Globus pallidus (tissue), 1 donor: ENCODE measurements around the gene RSAD2.
"Not testable (repeated sequence)": the region's sequence is repeated elsewhere in the genome, so short reads cannot be mapped to it uniquely, and the experiment has no call there.

Source experiments
- DNase-seq: peaks from one replicate; pipeline ENCODE4 v3.0.0-alpha.2; 2015; ENCODE audit warnings: low spot score

RSAD2 gene

GRCh38 chr2:6926071-6926732 is 48.6 kb downstream of the RSAD2 start:
- DNase-seq, result no peak

- DNase-seq, result no peak
Observed at GRCh38 chr2:6927186-6927585, 49.6 kb downstream of the RSAD2 start.

GRCh38 chr2:6927753-6928152 is 50.2 kb downstream of the RSAD2 start:
- no peak for DNase-seq

- no peak for DNase-seq
Observed at GRCh38 chr2:6928452-6928851, 50.9 kb downstream of the RSAD2 start.

GRCh38 chr2:6929196-6929819 is 51.7 kb downstream of the RSAD2 start:
- no peak for DNase-seq

- DNase-seq, result no peak
Observed at GRCh38 chr2:6930923-6931647, 53.5 kb downstream of the RSAD2 start.

- no peak for DNase-seq
Observed at GRCh38 chr2:6931753-6932152, 54.2 kb downstream of the RSAD2 start.

GRCh38 chr2:6932206-6932605 is 54.6 kb downstream of the RSAD2 start:
- DNase-seq, result no peak

GRCh38 chr2:6932828-6933227 is 55.3 kb downstream of the RSAD2 start:
- peak; percentile 80 for DNase-seq

- no peak for DNase-seq
Observed at GRCh38 chr2:6933911-6934310, 56.3 kb downstream of the RSAD2 start.

GRCh38 chr2:6934345-6934744 is 56.8 kb downstream of the RSAD2 start:
- DNase-seq, result no peak

GRCh38 chr2:6934758-6935651 is 57.4 kb downstream of the RSAD2 start:
- peak; percentile 79 for DNase-seq

GRCh38 chr2:6935652-6936020 is 58.1 kb downstream of the RSAD2 start:
- not testable (repeated sequence) for DNase-seq

GRCh38 chr2:6937157-6937556 is 59.6 kb downstream of the RSAD2 start:
- no peak for DNase-seq

GRCh38 chr2:6937582-6937981 is 60.0 kb downstream of the RSAD2 start:
- DNase-seq, result no peak

GRCh38 chr2:6939071-6939470 is 61.5 kb downstream of the RSAD2 start:
- no peak for DNase-seq

GRCh38 chr2:6940820-6941219 is 63.2 kb downstream of the RSAD2 start:
- no peak for DNase-seq

- no peak for DNase-seq
Observed at GRCh38 chr2:6941299-6942046, 63.9 kb downstream of the RSAD2 start.

GRCh38 chr2:6942848-6943247 is 65.3 kb downstream of the RSAD2 start:
- no peak for DNase-seq

GRCh38 chr2:6943523-6943922 is 65.9 kb downstream of the RSAD2 start:
- no peak for DNase-seq

GRCh38 chr2:6943971-6944370 is 66.4 kb downstream of the RSAD2 start:
- no peak for DNase-seq

- no peak for DNase-seq
Observed at GRCh38 chr2:6944555-6944954, 67.0 kb downstream of the RSAD2 start.
